OCI-LY7 (cell line): Measurements from ENCODE around the gene ITGB3. TPM values are rescaled to one million over a fixed set of nuclear protein-coding genes. Genes with fewer than 3 reads are reported as not detected.
A peak's percentile ranks its signal among the peaks of the same experiment; 100 is the strongest.

ENCODE experiments used
- Bru-seq: library from RNA; stranded (reverse); fragments of 400-500 nt; gene quantifications from one replicate; lab custom pipeline; 2021; lab: Mats Ljungman, UMichigan
- BruChase-seq, 2 experiments: library from RNA; stranded (reverse); fragments of 400-500 nt; gene quantifications; one replicate each; lab custom pipeline; 2021; lab: Mats Ljungman, UMichigan
- BruUV-seq: library from RNA; stranded (reverse); fragments of 400-500 nt; replicated peaks from 2 replicates; lab custom pipeline; 2021; lab: Mats Ljungman, UMichigan
- CTCF ChIA-PET: fragments of 300-600 bp; sonication (Branson Sonifier 250); formaldehyde crosslinking; loops from one replicate; lab custom pipeline; 2022; ENCODE audit warnings: antibody characterized with exemption; ENCODE audit not compliant: unreplicated experiment; lab: Charles Lee
- POLR2A ChIA-PET: fragments of 300-600 bp; sonication (Branson Sonifier 250); formaldehyde crosslinking; loops from one replicate; lab custom pipeline; 2022; ENCODE audit warnings: antibody characterized with exemption; lab: Charles Lee
- DNase-seq: peaks from one replicate; pipeline ENCODE4 v3.0.0-alpha.2; 2015; ENCODE audit warnings: low spot score
- H2AFZ ChIP-seq: fragments of 200-600 bp; sonication (generic), shearing (Covaris generic); 2 replicates; pipeline ENCODE4 v1.6.1; 2014; ENCODE audit warnings: mild to moderate bottlenecking, antibody characterized with exemption, low read length, moderate library complexity
- H3K27ac ChIP-seq: fragments of 200-600 bp; sonication (generic); 2 replicates; pipeline ENCODE4 v1.5.1; 2014; ENCODE audit warnings: mixed run types, low read depth, mild to moderate bottlenecking, moderate library complexity, low read length, inconsistent platforms; ENCODE audit not compliant: poor library complexity, severe bottlenecking
- H3K36me3 ChIP-seq: fragments of 200-600 bp; sonication (generic); 2 replicates; pipeline ENCODE4 v1.6.1; 2014; ENCODE audit warnings: mild to moderate bottlenecking, antibody characterized with exemption, low read length, moderate library complexity, mixed read lengths; ENCODE audit not compliant: insufficient read depth
- H3K4me1 ChIP-seq: fragments of 200-600 bp; sonication (generic); 2 replicates; pipeline ENCODE4 v1.5.1; 2014; ENCODE audit warnings: mild to moderate bottlenecking, low read length; ENCODE audit not compliant: insufficient read depth, poor library complexity, severe bottlenecking
- H3K4me2 ChIP-seq: fragments of 200-600 bp; sonication (generic); 2 replicates; pipeline ENCODE4 v1.6.1; 2014; ENCODE audit warnings: mild to moderate bottlenecking, low read length
- H3K4me3 ChIP-seq: fragments of 200-600 bp; sonication (generic); 2 replicates; pipeline ENCODE4 v1.5.1; 2014; ENCODE audit warnings: mild to moderate bottlenecking, low read depth, low read length; ENCODE audit not compliant: poor library complexity, severe bottlenecking
- H3K79me2 ChIP-seq: fragments of 200-600 bp; sonication (generic); 2 replicates; pipeline ENCODE4 v1.6.1; 2016; ENCODE audit warnings: low read depth, mild to moderate bottlenecking, low read length, moderate library complexity, mixed read lengths; ENCODE audit not compliant: insufficient read depth
- H3K9me2 ChIP-seq: fragments of 200-600 bp; sonication (generic); 2 replicates; pipeline ENCODE4 v1.6.1; 2016; ENCODE audit warnings: mild to moderate bottlenecking, low read length, mixed read lengths; ENCODE audit not compliant: insufficient read depth
- H3K9me3 ChIP-seq: fragments of 200-600 bp; sonication (generic); 2 replicates; pipeline ENCODE4 v1.6.1; 2014; ENCODE audit warnings: mild to moderate bottlenecking, mixed run types, low read length, mixed read lengths
- H4K20me1 ChIP-seq: fragments of 200-600 bp; sonication (generic); 2 replicates; pipeline ENCODE4 v1.6.1; 2014; ENCODE audit warnings: mild to moderate bottlenecking, antibody characterized with exemption, low read length, moderate library complexity, mixed read lengths; ENCODE audit not compliant: insufficient read depth
- CTCF ChIP-seq: fragments of 200-600 bp; sonication (generic); conservative IDR thresholded peaks from 2 replicates; pipeline ENCODE4 v1.5.1; 2014; ENCODE audit warnings: mild to moderate bottlenecking, antibody characterized with exemption, low read length, moderate library complexity, mixed read lengths
- EZH2phosphoT487 ChIP-seq: fragments of 200-600 bp; sonication (generic); IDR thresholded peaks from 2 replicates; pipeline ENCODE4 v1.6.1; 2018; ENCODE audit warnings: low read depth, borderline replicate concordance, mild to moderate bottlenecking, mixed run types, antibody characterized with exemption, low read length, moderate library complexity, mixed read lengths
- intact Hi-C: fragments of 100-400 bp; cut with micrococcal nuclease; formaldehyde crosslinking; loops from one replicate; pipeline ENCODE4 v1.10.0; 2022; ENCODE audit not compliant: unreplicated experiment
- long read RNA-seq: library from polyadenylated mRNA; stranded (forward); transcript quantifications from one replicate; pipeline ENCODE4 v2.0.0, GENCODE V29; 2022
- total RNA-seq, 2 experiments: library from RNA; depleted of rRNA in 1 of 2; stranded (reverse); fragments of >200 nt in 1 of 2; shearing (Covaris generic) in 1 of 2; gene quantifications; 2 replicates each; pipeline ENCODE4 v1.2.3, GENCODE V29; 2014 to 2022

ITGB3 gene
- total RNA-seq (2014; rRNA removed; shearing (Covaris generic)) (not detected in 2 replicates), total RNA-seq (2022) (0.17 TPM in 1 of 2 replicates, not detected in the other), Bru-seq, nascent RNA (percentile 26 among the genes with signal in this experiment), BruChase-seq, experiment 1, labeled RNA remaining after a 6-hour chase (percentile 21 among the genes with signal in this experiment), BruChase-seq, experiment 2, labeled RNA remaining after a 2-hour chase (percentile 38 among the genes with signal in this experiment)
- long read RNA-seq: 0 reads

GRCh38 chr17:47253541-47254402, at the start of gene ITGB3:
Gene ITGB3, plus strand, starts transcription at chr17:47253827. Its CDS starts 35 bp downstream, at chr17:47253862.
- TF ChIP-seq CTCF: peak; percentile 68
- no peak for TF ChIP-seq EZH2phosphoT487
- BruUV-seq: no TSS peak
- H3K9me2 ChIP-seq: no peaks in the 10 kb centered on the region
- H3K79me2 ChIP-seq: no peaks in the 10 kb centered on the region
- no peaks in the 10 kb centered on the region for H4K20me1 ChIP-seq
- H3K4me3 ChIP-seq: peak within 1 kb of the TSS; percentile 69
- no peaks in the 10 kb centered on the region for H3K36me3 ChIP-seq
- CTCF ChIA-PET: no interaction called here
- intact Hi-C loops: loop anchor here (2.0 kb wide), 1 partner anchor 61 kb away; no protein-coding TSS in a partner anchor
- POLR2A ChIA-PET: interaction anchor here (0.6 to 1.0 kb wide), 2 partner anchors 17 to 150 kb away, joined by 3 read pairs; no protein-coding TSS in a partner anchor
- no peak within 1 kb of the TSS for H3K27ac ChIP-seq
- H3K4me1 ChIP-seq: peaks cover 9% of the 10 kb centered on the region
- H3K4me2 ChIP-seq: peak within 1 kb of the TSS; percentile 70
- peak within 1 kb of the TSS; percentile 49 for H2AFZ ChIP-seq
- no peaks in the 10 kb centered on the region for H3K9me3 ChIP-seq
- DNase-seq: peak; percentile 81

- ChIA-PET POLR2A (interaction anchor here (0.5 to 8.7 kb wide), 4 partner anchors 10 to 446 kb away, joined by 3 to 114 read pairs (median 4); partner anchors contain the start of gene CDC27), CTCF (no interaction called here)
- TF ChIP-seq EZH2phosphoT487 (no peak), CTCF (no peak)
- no peaks in the 10 kb centered on the region for H3K79me2 ChIP-seq
- H3K4me3 ChIP-seq: peak overlapping the region; percentile 57
- H3K4me2 ChIP-seq: peak overlapping the region; percentile 80
- intact Hi-C loops: loop anchor here (1.0 kb wide), 1 partner anchor 12 kb away; no protein-coding TSS in a partner anchor
- peak; percentile 87 for DNase-seq
- H3K9me2 ChIP-seq: no peaks in the 10 kb centered on the region
- no peaks in the 10 kb centered on the region for H4K20me1 ChIP-seq
- H3K9me3 ChIP-seq: peaks cover 9% of the 10 kb centered on the region; the same call in 1 of the 2 replicates
- BruUV-seq: TSS peak; percentile 88
- H3K27ac ChIP-seq: peak overlapping the region; percentile 98
- H2AFZ ChIP-seq: peak overlapping the region; percentile 50; the same call in 1 of the 2 replicates
- 0 out of 2 replicates have a peak, but pooled peaks cover 3% of the 10 kb centered on the region for H3K36me3 ChIP-seq
- H3K4me1 ChIP-seq: peaks cover 93% of the 10 kb centered on the region
Measured at GRCh38 chr17:47203984-47204721, 49.5 kb upstream of the ITGB3 start.
